NT2/D1 (cell line): ENCODE measurements around the gene COL23A1.
A peak's percentile ranks its signal among the peaks of the same experiment; 100 is the strongest.

Experiments
- DNase-seq: peaks from one replicate; pipeline ENCODE4 v3.0.0-alpha.2; 2011; ENCODE audit warnings: low read depth, low spot score
- H3K27me3 ChIP-seq: 2 replicates; pipeline ENCODE4 v1.6.0; 2011; ENCODE audit warnings: mild to moderate bottlenecking; ENCODE audit not compliant: insufficient read length, insufficient read depth
- H3K36me3 ChIP-seq: 2 replicates; pipeline ENCODE4 v1.6.1; 2011; ENCODE audit warnings: mild to moderate bottlenecking, low read length, mixed read lengths; ENCODE audit not compliant: insufficient read depth, insufficient read length
- H3K4me1 ChIP-seq: 2 replicates; pipeline ENCODE4 v1.5.1; 2011; ENCODE audit not compliant: insufficient read depth, insufficient read length
- H3K4me3 ChIP-seq: 2 replicates; pipeline ENCODE4 v1.5.1; 2011; ENCODE audit warnings: low read depth; ENCODE audit not compliant: insufficient read length
- H3K9ac ChIP-seq: 2 replicates; pipeline ENCODE4 v1.6.0; 2011; ENCODE audit warnings: low read depth; ENCODE audit not compliant: insufficient read length
- H3K9me3 ChIP-seq: 2 replicates; pipeline ENCODE4 v1.5.1; 2011; ENCODE audit warnings: mild to moderate bottlenecking, low read length; ENCODE audit not compliant: insufficient read depth
- SUZ12 ChIP-seq: IDR thresholded peaks from 2 replicates; pipeline ENCODE4 v1.6.1; 2011; ENCODE audit not compliant: insufficient read length, insufficient read depth; ENCODE audit errors: extremely low read depth
- YY1 ChIP-seq: IDR thresholded peaks from 2 replicates; pipeline ENCODE4 v1.6.1; 2011; ENCODE audit not compliant: insufficient read length, insufficient read depth
- ZNF274 ChIP-seq: IDR thresholded peaks from 2 replicates; pipeline ENCODE4 v1.6.1; 2011; ENCODE audit warnings: mild to moderate bottlenecking, low read depth, low read length

Gene COL23A1

DNA sequence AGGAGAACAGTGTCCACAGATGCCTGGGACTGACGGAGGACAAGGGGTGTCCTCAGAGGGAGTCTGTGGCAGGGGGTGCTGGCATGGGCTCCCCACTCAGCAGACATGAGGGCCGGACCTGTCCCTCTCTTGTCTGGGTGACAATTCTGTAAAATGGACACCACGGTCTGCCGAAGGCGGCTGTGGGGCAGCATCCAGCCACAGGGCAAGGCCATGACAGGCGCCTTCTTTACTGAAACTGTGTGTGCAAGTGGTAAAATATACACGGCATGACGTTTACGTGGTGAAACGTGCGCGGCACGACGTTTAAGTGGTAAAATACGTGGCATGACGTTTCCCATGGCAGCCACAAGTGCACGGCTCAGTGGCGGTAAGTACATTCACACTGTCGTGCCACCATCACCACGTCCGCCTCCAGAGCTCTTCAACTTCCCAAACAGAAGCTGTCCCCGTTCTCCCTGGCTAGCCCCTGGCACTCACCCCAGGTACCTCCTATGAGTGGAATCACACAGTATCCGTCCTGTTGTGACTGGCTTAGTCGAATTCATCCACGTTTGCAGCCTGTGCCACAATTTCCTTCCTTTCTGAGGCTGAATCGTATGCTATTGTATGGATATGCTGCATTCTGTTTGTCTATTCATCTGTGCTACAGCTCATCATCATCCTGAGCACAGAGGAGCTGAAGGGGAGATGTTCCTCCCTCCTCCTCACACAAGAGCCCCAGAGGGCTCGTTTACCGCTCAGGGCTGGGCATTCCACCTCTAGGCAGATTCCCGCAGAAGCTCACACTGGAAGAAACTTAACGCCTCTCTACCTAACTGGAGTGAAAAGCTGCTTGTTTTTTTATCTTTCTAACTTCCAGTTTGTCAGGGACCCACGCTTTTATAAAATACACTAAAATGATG lies 52.5 kb downstream of the COL23A1 start:
- peaks cover 9% of the 10 kb centered on the region for H3K4me1 ChIP-seq
- peak; percentile 20 for DNase-seq
- H3K9ac ChIP-seq: peak overlapping the region; percentile 25
- no peak overlapping the region for H3K4me3 ChIP-seq
- no peaks in the 10 kb centered on the region for H3K9me3 ChIP-seq
- no peak for TF ChIP-seq YY1
- no peak for TF ChIP-seq SUZ12
- no peak for TF ChIP-seq ZNF274
- H3K36me3 ChIP-seq: no peaks in the 10 kb centered on the region
- H3K27me3 ChIP-seq: no peaks in the 10 kb centered on the region

DNA sequence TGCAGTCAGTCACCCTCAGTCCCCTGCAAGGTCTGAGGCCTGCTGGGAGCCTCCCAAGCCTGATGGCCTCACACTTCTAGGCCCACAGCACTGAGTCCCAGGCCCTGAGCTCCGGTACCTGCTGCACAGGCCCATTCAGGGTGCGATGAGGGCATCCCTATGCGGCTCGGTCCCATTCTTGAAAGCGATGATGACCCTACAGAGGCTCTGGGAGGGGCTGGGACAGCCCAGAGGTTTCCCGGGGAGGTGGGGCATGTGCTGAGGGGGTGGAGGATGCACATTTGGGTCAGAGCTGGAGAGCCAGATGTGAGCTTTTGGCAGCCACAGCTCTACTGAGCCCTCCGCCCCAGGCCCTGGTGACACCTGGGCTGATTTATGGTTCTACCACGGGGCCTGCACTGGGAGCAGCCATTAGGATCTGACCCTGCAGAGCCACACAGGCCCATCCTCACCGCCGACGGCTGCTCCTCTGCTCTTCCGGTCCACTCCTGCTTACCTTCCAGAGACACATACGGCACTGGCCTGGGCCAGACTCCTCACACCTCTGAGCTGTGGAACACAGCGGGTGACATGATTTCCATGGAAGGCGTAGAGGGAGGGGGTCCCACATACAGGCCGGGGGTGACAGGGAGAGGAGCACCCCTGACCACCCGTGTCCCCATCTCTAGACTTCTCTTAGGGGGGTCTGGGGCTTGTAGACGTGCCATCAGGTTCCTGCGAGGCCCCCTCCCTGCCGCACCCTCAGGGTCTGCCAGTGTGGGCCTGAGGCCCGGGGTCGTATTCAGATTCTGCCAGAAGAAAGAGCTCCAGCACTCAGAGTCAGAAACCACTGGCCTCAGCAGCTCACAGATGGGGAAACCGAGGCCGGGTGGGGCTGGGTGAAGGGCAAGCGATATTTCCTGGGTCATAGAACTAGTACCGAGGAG lies 53.4 kb downstream of the COL23A1 start:
- no peaks in the 10 kb centered on the region for H3K36me3 ChIP-seq
- DNase-seq: no peak
- H3K9ac ChIP-seq: no peak overlapping the region
- no peak overlapping the region for H3K4me3 ChIP-seq
- TF ChIP-seq SUZ12 (no peak), ZNF274 (no peak), YY1 (no peak)
- no peaks in the 10 kb centered on the region for H3K9me3 ChIP-seq
- H3K4me1 ChIP-seq: peaks cover 9% of the 10 kb centered on the region
- H3K27me3 ChIP-seq: no peaks in the 10 kb centered on the region

DNA sequence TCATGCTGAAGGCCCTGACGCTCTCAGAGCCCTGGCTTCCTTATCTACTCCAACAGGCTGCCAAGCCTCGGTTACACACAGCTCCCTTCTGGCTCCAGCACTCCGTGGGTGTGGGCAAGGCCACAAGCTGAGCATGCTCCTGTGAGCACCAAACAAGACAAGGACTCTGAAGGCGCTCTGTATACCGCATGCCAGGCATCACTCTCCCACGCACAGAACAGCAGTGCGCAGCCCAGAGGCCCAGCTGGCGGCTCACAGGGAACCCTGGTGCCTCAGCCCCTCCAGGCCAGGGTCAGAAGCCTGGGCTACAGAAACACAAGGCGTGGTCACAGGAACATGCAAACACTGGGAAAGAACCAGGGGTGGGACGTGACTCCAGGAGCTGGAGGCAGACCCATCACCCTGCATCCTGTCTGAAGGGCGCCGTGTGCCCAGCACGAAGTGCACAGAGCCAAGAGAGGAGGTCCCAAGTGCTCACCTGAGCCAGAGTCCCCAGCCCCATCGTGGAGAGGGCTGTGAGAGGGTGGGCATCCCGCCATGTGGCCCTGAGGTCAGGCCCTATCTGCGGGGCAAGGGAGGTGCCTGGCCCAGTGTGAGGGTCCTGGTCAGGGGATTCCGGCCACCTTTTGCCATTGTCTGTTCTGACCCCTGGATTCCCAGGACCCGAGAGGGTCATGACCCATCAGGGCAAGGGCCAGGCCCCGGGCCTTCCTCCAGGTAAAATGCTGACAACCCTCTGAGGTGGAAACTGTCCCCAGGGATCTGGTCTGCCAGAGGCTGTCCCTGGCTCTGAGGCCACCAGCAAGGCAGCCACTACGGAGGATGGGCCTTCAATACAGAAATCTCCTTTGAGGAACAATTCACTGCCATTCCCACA lies 54.7 kb downstream of the COL23A1 start:
- DNase-seq: no peak
- Histone ChIP-seq H3K27me3 (no peaks in the 10 kb centered on the region), H3K9ac (no peak overlapping the region), H3K4me1 (peaks cover 9% of the 10 kb centered on the region), H3K9me3 (no peaks in the 10 kb centered on the region), H3K36me3 (no peaks in the 10 kb centered on the region), H3K4me3 (no peak overlapping the region)
- no peak for TF ChIP-seq YY1
- no peak for TF ChIP-seq SUZ12
- no peak for TF ChIP-seq ZNF274

DNA sequence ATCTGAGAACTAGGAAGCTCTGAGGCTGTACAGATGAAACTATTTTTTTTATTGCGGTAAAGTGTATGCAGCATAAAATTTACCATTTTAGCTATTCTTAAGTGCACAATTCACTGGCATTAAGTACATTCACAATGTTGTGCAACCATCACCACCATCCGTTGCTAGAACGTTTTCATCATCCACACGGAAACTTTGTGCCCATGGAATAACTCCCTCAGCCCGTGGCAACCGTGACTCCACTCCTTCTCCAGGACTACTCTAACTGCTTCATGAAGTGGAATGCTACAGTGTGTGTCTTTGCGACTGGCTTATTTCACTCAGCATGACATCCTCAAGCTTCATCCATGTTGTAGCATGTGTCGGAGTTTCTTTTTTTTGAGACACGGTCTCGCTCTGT lies 57.1 kb downstream of the COL23A1 start:
- no peak overlapping the region for H3K9ac ChIP-seq
- DNase-seq: no peak
- TF ChIP-seq SUZ12: no peak
- no peak for TF ChIP-seq YY1
- no peak for TF ChIP-seq ZNF274

DNA sequence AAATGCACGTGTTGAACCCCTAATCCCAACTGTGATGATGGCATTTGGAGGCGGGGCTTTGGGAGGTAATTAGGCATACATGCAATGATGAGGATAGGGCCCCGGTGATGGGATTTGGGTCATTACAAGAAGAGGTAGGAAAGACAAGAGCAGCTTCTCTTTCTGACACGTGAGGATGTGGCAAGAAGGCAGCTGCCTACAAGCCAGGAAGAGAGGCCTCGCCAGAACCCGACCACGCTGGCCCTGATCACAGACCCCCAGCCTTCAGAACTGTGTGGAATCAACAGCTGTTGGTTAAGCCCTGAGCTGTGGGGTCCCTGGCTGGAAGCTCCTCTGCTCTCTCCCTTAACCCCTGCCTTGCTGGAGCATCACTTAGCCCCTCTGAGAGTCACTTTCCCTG lies 57.5 kb downstream of the COL23A1 start:
- Histone ChIP-seq H3K9ac (no peak overlapping the region), H3K27me3 (no peaks in the 10 kb centered on the region), H3K9me3 (no peaks in the 10 kb centered on the region), H3K36me3 (no peaks in the 10 kb centered on the region), H3K4me3 (no peak overlapping the region), H3K4me1 (peaks cover 6% of the 10 kb centered on the region)
- no peak for DNase-seq
- TF ChIP-seq YY1 (no peak), SUZ12 (no peak), ZNF274 (no peak)

More for the DNA sequence above, 57.1 kb downstream of the COL23A1 start:
- Histone ChIP-seq H3K4me3 (no peak overlapping the region), H3K4me1 (peaks cover 9% of the 10 kb centered on the region), H3K27me3 (no peaks in the 10 kb centered on the region), H3K36me3 (no peaks in the 10 kb centered on the region), H3K9me3 (no peaks in the 10 kb centered on the region)

DNA sequence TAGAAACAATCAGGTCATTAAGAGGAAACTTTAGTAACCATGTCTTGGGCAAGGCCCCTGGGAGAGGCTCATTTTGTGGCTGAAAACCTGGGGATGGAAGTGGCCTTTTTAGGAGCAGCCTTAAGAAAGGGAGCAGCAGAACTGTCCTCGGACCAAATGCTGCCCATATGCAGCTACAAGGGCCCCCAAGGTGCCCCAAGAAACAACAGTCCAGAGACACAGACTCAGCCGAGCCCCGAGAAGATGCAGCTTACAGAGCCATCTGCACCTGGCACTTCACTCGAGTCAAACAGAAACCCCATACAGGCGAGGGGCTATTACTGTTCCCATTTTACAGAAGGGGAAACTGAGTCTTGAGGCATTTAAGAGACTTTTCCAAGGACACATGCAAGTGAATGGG lies 58.0 kb downstream of the COL23A1 start:
- Histone ChIP-seq H3K36me3 (no peaks in the 10 kb centered on the region), H3K4me1 (peaks cover 5% of the 10 kb centered on the region), H3K9me3 (no peaks in the 10 kb centered on the region), H3K4me3 (no peak overlapping the region), H3K9ac (no peak overlapping the region), H3K27me3 (no peaks in the 10 kb centered on the region)
- no peak for DNase-seq
- TF ChIP-seq YY1 (no peak), ZNF274 (no peak), SUZ12 (no peak)
